ENCODE measurements around the gene PRSS56.
"Not testable (repeated sequence)": the region's sequence is repeated elsewhere in the genome, so short reads cannot be mapped to it uniquely, and the experiment has no call there.

The PRSS56 gene

GRCh38 chr2:232526372-232526941, 6.3 kb downstream of the PRSS56 start:
- DNase-seq, result no peak

- DNase-seq, result no peak
Observed at GRCh38 chr2:232527905-232528470, 7.8 kb downstream of the PRSS56 start.

GRCh38 chr2:232528746-232529460, 8.7 kb downstream of the PRSS56 start:
- no peak for DNase-seq

- DNase-seq, result no peak
Observed at GRCh38 chr2:232529806-232530547, 9.8 kb downstream of the PRSS56 start.

- DNase-seq, result no peak
Observed at GRCh38 chr2:232530626-232531260, 10.6 kb downstream of the PRSS56 start.

- DNase-seq, result no peak
Observed at GRCh38 chr2:232532419-232532818, 12.2 kb downstream of the PRSS56 start.

- not testable (repeated sequence) for DNase-seq
Observed at GRCh38 chr2:232532821-232533220, 12.6 kb downstream of the PRSS56 start.

- DNase-seq, result no peak
Observed at GRCh38 chr2:232533944-232534710, 13.9 kb downstream of the PRSS56 start.

GRCh38 chr2:232534940-232535651, 14.9 kb downstream of the PRSS56 start:
- DNase-seq, result no peak

- no peak for DNase-seq
Observed at GRCh38 chr2:232535761-232536530, 15.8 kb downstream of the PRSS56 start.

GRCh38 chr2:232537079-232537478, 16.9 kb downstream of the PRSS56 start:
- DNase-seq, result no peak

GRCh38 chr2:232537499-232537898, 17.3 kb downstream of the PRSS56 start:
- no peak for DNase-seq

GRCh38 chr2:232538671-232539070, 18.5 kb downstream of the PRSS56 start:
- DNase-seq, result no peak

- no peak for DNase-seq
Observed at GRCh38 chr2:232539298-232540231, 19.4 kb downstream of the PRSS56 start, which contains the start of gene CHRNG. CHRNG (plus strand) TSS chr2:232539692; CDS start chr2:232539748, 56 bp downstream.

GRCh38 chr2:232540441-232541041, 20.4 kb downstream of the PRSS56 start:
- no peak for DNase-seq

- DNase-seq, result no peak
Observed at GRCh38 chr2:232541195-232541960, 21.2 kb downstream of the PRSS56 start.

GRCh38 chr2:232541961-232542714, 21.9 kb downstream of the PRSS56 start:
- DNase-seq, result no peak
